ENCODE results near the gene PHF13.
"Not testable (repeated sequence)": the region's sequence is repeated elsewhere in the genome, so short reads cannot be mapped to it uniquely, and the experiment has no call there.

The PHF13 gene

GRCh38 chr1:6586404-6586816 is 27.1 kb upstream of the PHF13 start:
- FAIRE-seq (no peak), DNase-seq (ENCODE audit: insufficient read length, low spot score) (no peak)

DNA sequence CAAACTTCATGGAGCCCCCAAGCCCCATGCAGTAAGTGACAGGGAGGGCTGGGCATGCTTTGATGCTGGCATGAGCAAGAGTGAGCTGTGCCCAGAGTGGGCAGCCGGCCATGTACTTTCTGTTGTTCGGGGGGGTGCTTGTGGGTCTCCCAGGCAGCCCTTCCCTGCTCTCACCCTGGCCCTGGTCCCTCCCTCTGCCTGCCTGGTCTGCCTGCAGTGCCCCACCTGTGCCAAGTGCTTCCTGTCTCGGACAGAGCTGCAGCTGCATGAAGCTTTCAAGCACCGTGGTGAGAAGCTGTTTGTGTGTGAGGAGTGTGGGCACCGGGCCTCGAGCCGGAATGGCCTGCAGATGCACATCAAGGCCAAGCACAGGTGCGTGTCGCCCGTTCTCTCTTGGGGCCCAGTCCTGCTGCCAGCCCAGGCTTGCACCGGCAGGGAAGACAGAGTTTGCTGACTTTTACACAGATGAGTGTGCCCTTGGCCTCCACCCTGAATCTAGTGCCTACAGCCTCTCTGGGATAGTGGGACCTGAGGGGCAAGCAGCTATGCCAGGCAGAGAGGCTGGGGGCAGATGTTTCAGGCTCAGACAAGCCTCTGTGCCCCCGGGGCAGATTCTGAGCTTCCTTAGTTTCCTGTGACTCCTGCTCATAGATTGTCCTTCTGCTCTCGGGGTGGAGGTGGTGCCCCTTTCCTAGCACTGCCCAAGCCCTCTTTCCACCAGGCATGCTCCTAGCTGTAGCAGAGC is 26.1 kb upstream of the PHF13 start:
- DNase-seq (ENCODE audit: insufficient read length, low spot score) (no peak), FAIRE-seq (no peak)

- no peak for FAIRE-seq
- DNase-seq (ENCODE audit: insufficient read length, low spot score), result no peak
Observed at GRCh38 chr1:6588128-6588892, 25.2 kb upstream of the PHF13 start.

- FAIRE-seq, result no peak
- DNase-seq (ENCODE audit: insufficient read length, low spot score), result no peak
Observed at GRCh38 chr1:6588893-6589520, 24.5 kb upstream of the PHF13 start.

- no peak for DNase-seq (ENCODE audit: insufficient read length, low spot score)
- no peak for FAIRE-seq
Observed at GRCh38 chr1:6590046-6590445, 23.5 kb upstream of the PHF13 start.

GRCh38 chr1:6591222-6591621 is 22.3 kb upstream of the PHF13 start:
- no peak for FAIRE-seq
- DNase-seq (ENCODE audit: insufficient read length, low spot score), result no peak

DNA sequence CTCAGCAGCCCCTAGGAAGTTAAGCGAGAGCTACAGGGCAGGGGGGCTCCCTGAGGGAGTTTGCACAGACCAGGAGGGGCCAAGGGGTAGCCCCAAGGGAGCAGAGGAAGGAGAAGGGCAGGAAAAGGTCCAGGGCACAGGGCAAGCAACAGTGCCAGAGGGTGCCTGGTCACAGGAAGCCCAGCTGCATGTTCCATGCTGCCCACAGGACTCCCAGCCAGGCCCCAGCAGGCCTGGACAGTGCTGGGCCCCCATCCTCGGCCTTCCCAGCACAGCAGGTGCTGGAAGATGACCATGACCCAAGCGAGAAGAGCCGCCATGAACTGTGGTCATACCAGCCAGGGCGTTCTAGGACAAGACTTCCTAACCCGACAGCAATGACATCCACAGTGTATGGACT is 21.9 kb upstream of the PHF13 start:
- FAIRE-seq (no peak), DNase-seq (ENCODE audit: insufficient read length, low spot score) (no peak)

- FAIRE-seq, result no peak
Observed at GRCh38 chr1:6592441-6592840, 21.1 kb upstream of the PHF13 start.

DNA sequence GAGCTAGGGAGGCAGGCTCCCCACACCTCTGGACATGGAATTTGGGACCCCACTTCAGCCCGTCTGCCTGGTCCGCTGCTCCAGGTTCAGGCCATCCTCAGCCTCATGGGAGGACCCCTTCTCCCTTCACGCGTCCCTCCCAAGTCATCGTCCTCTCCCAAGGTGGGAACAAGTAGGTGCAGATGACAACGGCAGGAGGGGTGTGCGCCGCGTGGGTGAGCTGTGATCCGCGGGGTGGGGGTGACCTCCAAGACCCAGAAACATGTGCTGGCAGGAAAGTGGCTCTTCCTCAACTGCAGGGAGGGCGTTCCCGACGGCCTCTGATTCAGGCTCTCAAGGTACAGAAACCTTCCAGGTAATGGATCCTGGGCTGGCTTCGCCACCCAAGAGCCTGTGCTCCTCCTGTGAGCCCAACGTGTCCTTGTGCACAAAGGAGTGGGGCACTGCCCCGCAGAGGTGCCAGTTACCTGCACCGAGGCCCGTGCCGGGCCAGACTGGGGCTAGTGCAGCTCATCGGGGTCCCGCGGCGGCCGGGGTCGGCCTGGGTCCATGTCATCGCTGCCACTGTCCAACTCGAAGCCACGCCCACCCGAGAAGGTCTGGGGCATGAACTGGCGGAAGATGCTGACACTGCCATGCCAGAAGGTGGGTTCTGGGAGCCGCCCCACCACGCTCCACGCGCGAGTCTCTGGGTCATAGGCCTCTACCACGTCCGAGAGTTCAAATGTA is 20.5 kb upstream of the PHF13 start:
- FAIRE-seq (no peak), DNase-seq (ENCODE audit: insufficient read length, low spot score) (no peak)

More at GRCh38 chr1:6592441-6592840, 21.1 kb upstream of the PHF13 start:
- no peak for DNase-seq (ENCODE audit: insufficient read length, low spot score)

DNA sequence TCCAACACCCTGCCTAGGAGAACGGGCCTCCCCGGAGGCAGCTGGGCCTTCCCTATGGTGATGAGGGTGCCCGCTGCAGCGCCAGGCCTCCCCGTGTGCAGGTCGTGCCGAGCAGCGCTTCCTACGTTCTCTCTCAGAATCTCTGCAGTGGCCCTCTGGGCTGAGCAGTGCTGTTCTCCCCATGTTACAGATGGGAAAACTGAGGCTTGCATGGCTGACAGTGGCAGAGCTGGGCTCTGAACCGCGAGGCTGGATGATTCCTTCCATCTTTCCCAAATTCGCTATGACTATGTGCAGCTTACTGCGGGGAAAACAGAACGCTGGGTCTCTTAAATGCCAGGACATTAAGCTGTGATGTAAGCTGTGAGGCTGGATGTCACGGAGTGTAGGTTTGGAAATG is 19.7 kb upstream of the PHF13 start:
- FAIRE-seq (no peak), DNase-seq (ENCODE audit: insufficient read length, low spot score) (no peak)

- no peak for DNase-seq (ENCODE audit: insufficient read length, low spot score)
- no peak for FAIRE-seq
Observed at GRCh38 chr1:6594977-6595740, 18.4 kb upstream of the PHF13 start.

- DNase-seq (ENCODE audit: insufficient read length, low spot score), result no peak
- no peak for FAIRE-seq
Observed at GRCh38 chr1:6596351-6596750, 17.2 kb upstream of the PHF13 start.

DNA sequence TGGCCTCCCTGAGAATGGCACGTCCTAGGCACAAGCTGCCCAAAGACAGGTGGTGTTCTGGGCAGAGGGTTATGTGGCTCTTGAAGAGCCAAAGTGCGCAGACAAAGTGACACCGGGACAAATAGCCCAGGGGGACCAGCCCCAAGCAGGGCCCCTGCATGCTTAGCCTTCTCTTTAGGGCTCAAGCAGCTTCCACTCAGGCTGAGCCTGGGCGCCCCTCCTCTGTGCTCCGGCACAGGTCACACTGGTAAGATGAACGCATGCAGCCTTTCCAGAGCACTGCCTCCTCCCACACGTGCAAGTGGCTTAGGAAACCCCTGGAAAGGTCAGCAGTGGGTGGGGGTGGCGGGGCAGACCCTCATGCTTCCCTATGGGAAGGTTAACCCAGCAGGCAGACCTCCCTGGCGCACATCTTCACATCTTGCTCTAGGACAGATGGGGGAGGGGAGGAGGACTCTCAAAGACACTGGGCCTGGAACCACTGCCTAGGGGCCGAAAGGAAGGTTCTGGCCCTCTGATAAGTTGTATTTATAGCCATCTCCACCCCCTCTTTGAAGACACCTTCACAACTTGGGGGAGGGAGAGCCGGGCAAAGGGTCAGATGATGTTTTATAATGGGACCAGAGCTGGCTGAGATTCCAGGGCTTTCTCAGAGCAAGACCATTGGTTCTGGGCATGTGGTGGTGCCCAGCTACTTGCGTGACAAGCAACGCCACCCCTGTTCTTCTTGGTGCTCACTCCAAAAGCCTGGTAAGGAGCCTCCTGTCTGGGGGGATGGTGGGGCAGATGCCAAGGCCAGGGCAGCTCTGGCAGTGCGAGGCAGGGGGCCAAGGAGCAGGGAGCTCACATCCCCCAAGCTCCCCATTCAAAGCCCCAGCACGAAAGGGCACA is 16.4 kb upstream of the PHF13 start:
- DNase-seq (ENCODE audit: insufficient read length, low spot score), result no peak
- no peak for FAIRE-seq

GRCh38 chr1:6597777-6598131 is 15.8 kb upstream of the PHF13 start:
- no peak for FAIRE-seq
- no peak for DNase-seq (ENCODE audit: insufficient read length, low spot score)

DNA sequence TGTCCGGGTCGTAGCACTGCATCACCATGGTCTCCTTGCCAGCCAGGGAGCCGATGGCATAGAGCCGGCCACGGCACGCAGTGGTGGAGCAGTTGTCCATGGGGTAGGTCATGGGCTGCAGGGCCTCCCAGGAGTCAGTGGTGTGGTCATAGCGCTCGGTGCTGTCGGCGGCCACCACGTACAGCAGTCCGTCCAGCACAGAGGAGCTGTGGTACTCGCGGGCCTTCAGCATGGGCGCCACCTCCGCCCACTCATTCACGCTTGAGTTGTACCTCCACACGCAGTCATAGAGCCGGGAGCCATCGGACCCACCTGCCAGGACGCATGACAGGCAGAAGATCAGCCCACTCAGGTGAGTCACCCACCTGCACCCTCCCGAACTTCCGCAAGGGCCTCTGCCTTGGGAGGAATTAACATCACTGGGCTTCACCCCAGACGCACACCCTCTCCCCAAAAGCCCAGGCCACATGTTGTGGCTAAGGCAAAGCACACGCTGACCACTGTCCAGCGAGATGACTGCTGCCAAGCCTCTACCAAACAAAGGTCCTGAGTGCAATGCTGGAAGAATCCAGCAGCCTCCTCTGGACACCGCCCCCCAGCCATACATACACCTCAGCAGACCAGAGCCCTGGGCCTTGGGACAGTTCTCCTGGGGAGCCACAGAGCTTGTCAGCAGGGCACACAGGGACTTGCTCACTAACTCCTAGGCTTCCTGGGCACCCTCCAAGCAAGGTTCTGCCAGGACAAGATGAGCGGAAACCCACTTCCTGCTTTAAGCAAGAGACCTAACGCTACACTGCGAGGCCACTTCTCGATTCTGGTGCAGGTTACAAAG is 14.2 kb upstream of the PHF13 start:
- FAIRE-seq, result no peak
- DNase-seq (ENCODE audit: insufficient read length, low spot score), result no peak

DNA sequence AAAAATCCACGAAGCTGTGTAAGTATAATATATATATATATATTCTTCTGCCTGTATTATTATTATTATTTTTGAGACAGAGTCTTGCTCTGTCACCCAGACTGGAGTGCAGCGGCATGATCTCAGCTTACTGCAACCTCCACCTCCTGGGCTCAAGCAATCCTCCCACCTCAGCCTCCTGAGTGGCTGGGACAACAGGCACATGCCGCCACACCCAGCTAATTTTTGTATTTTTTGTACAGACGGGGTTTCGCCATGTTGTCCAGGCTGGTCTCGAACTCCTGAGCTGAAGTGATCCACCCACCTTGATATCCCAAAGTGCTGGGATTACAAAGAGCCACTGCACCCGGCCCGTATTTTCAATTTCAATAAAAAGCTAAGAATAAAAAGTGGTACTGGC is 13.5 kb upstream of the PHF13 start:
- DNase-seq (ENCODE audit: insufficient read length, low spot score); FAIRE-seq: not testable (repeated sequence)

DNA sequence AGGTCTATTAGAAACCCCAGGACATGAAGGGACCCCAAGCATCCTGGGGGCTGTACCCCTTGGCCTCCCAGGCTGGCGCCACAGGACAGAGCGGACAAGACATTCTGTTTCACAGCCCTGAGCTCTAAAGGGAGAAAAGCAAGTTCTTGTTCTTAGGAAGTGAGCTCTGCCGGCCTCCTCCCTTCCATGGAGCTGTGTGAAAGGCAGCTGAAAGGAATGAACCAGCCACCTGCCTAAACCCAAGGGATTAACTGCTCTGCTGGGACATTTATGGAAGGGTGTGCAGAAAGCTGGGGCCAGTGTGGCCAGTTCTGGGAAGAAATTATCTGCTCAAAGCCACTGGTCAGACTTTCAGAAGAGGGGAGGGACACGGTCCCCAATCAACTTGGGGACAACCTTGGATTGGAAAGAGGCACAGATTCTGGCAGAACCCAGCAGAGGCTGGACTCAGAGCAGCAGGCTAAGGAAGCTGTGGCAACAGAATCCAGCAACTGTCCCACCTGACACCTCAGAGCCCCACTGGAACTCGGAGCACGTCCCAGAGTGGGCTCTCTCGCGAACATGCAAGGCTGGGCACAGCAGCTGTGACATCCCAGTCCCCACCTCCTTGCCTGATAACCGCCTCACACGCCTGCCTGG is 13.0 kb upstream of the PHF13 start:
- no peak for DNase-seq (ENCODE audit: insufficient read length, low spot score)
- FAIRE-seq, result no peak
